ENCODE results near the gene CASP10. TPM values are rescaled to one million over a fixed set of nuclear protein-coding genes. Genes with fewer than 3 reads are reported as not detected.

The CASP10 gene
- total RNA-seq, 1 donor from 2014 or later = 3.6 TPM

DNA sequence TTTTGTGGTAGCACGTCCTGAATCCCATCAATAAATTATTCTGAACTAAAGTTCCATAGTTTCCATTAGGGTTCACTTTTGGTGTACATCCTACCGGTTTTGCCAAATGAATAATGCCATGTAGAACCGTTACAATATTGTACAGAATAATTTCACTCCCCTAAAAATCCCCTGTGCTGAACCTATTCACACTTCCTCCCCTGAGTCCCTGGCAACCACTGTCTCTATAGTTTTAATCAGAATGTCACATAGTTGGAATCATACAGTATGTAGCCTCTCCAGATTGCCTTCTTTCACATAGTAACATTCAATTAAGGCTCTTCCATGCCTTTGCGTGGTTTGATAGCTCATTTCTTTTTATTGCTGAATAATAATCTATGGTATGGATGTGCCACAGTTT, 67.8 kb downstream of the CASP10 start:
- H3K27ac Mint-ChIP-seq = no peak overlapping the region
- H3K36me3 Mint-ChIP-seq = no peaks in the 10 kb centered on the region
- DNase-seq (ENCODE audit: extremely low spot score, unreplicated experiment) = no peak
- H3K4me1 Mint-ChIP-seq (ENCODE audit: unreplicated experiment) = no peaks in the 10 kb centered on the region
- peaks cover 7% of the 10 kb centered on the region for H3K27me3 Mint-ChIP-seq
- H3K4me3 Mint-ChIP-seq = no peak overlapping the region
- peaks cover 4% of the 10 kb centered on the region for H3K9me3 Mint-ChIP-seq
- TF ChIP-seq, protein P1, sequence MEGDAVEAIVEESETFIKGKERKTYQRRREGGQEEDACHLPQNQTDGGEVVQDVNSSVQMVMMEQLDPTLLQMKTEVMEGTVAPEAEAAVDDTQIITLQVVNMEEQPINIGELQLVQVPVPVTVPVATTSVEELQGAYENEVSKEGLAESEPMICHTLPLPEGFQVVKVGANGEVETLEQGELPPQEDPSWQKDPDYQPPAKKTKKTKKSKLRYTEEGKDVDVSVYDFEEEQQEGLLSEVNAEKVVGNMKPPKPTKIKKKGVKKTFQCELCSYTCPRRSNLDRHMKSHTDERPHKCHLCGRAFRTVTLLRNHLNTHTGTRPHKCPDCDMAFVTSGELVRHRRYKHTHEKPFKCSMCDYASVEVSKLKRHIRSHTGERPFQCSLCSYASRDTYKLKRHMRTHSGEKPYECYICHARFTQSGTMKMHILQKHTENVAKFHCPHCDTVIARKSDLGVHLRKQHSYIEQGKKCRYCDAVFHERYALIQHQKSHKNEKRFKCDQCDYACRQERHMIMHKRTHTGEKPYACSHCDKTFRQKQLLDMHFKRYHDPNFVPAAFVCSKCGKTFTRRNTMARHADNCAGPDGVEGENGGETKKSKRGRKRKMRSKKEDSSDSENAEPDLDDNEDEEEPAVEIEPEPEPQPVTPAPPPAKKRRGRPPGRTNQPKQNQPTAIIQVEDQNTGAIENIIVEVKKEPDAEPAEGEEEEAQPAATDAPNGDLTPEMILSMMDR (conservative IDR thresholded peaks at IDR 0.05) = no peak

DNA sequence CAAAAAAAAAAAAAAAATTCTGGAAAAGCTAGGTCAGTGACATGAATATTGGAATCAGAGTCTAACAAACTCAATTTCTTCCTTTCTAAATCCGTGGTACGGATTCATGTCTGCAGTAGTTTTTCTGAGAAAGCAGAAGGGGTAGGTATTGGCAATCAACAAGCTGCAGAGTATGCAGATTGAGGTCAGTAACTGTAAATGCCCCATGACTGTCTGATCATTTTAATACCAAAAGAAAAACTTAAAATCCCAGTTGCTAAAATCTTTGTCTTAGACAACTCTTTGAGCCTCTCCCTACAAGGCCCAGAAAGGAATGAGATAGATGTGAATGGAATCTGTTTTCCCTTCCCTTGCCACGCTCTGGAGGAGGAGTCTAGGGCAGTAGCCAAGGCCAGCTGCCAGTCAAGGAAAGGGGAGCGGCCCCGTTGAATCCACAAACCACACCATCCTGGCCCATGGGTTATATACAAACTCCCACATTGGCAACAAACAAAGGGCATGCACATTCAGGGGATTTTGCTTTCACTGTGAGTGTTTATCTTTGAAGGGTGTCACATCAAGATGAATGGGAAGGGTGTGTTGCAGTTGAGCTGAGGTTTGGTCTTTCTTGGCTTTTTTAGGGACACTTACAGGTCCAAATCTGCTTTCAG, 71.3 kb downstream of the CASP10 start:
- Mint-ChIP-seq H3K27ac (peak overlapping the region; percentile 59), H3K4me1 (ENCODE audit: unreplicated experiment) (peaks cover 16% of the 10 kb centered on the region), H3K4me3 (no peak overlapping the region), H3K9me3 (peaks cover 4% of the 10 kb centered on the region), H3K27me3 (peaks cover 7% of the 10 kb centered on the region), H3K36me3 (no peaks in the 10 kb centered on the region)
- TF ChIP-seq, protein P1 (conservative IDR thresholded peaks at IDR 0.05) = no peak
- DNase-seq (ENCODE audit: extremely low spot score, unreplicated experiment) = no peak

DNA sequence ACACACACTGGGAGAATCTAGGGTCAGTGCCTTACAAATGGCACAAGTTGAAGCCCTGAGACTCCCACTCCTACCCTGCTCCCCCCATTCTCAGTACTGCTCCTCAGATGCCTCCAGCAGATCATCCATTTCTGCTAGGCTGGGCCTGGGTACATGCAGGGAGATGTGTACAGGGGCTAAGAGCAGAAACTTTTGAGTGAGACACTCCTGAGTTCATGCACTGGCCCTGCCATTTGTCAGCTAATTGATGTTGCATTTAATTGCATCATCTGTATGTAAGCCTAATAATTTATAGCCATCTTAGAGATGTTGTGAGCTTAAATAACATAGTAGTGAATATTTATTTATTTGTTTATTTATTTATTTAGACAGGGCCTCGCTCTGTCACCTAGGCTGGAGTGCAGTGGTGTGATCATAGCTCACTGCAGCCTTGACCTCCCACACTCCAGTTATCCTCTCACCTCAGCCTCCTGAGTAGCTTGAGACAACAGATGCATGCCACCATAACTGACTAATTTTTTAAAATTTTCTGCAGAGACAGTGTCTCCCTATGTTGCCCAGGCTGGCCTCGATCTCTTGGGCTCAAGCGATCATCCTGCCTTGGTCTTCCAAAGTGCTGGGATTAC, 72.6 kb downstream of the CASP10 start:
- Mint-ChIP-seq H3K4me3 (no peak overlapping the region), H3K4me1 (ENCODE audit: unreplicated experiment) (peaks cover 16% of the 10 kb centered on the region), H3K27me3 (peaks cover 3% of the 10 kb centered on the region), H3K9me3 (no peaks in the 10 kb centered on the region), H3K27ac (no peak overlapping the region), H3K36me3 (no peaks in the 10 kb centered on the region)
- TF ChIP-seq, protein P1 (conservative IDR thresholded peaks at IDR 0.05) = no peak
- no peak for DNase-seq (ENCODE audit: extremely low spot score, unreplicated experiment)

DNA sequence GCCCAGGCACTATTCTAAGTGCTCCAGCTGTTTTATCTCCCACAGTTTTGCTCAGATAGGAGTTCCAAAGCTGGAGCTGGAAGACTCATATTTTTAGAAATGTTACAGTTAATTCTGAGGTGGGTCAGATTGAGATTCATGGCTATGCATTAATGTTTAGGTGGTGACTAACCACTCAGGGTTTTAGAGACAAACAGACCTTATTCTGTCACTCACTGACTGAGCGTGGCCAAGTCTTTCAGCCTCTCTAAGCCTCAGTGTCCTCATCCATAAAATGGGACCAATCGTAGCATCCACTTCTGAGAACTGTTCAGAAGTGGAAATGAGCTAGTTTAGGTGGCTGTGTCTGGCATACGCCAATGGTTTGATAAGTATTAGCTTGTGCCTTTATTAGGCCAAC, 73.1 kb downstream of the CASP10 start:
- H3K4me1 Mint-ChIP-seq (ENCODE audit: unreplicated experiment) = peaks cover 16% of the 10 kb centered on the region
- TF ChIP-seq, protein P1 (conservative IDR thresholded peaks at IDR 0.05) = no peak
- no peaks in the 10 kb centered on the region for H3K9me3 Mint-ChIP-seq
- H3K27ac Mint-ChIP-seq = no peak overlapping the region
- H3K36me3 Mint-ChIP-seq = no peaks in the 10 kb centered on the region
- H3K27me3 Mint-ChIP-seq = peaks cover 3% of the 10 kb centered on the region
- no peak for DNase-seq (ENCODE audit: extremely low spot score, unreplicated experiment)
- H3K4me3 Mint-ChIP-seq = no peak overlapping the region

DNA sequence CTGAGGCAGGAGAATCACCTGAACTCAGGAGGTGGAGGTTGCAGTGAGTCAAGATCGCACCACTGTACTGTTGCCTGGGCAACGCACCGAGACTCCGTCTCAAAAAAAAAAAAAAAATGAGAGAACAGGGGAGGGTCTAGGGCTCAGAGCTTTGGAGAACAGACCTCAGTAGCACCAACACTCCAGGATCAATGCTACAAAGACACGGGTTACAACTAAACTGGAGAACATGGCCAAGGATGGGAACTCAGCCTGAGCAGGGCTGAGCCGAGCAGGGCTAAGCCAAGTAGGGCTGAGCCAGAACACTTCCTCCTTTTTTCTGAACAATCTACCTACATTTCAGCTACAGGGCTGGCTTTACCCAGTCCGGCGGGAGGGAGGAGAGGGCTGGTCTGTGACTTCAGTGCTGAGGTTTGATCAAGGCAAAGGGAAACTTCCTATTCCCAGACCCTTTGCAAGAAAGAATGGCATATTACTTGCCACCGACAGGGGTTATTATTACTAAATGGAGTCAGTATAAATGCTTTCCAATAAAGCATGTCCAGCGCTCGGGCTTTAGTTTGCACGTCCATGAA, 74.5 kb downstream of the CASP10 start:
- Mint-ChIP-seq H3K27me3 (no peaks in the 10 kb centered on the region), H3K9me3 (no peaks in the 10 kb centered on the region), H3K36me3 (no peaks in the 10 kb centered on the region), H3K27ac (peak overlapping the region; percentile 93), H3K4me3 (peak overlapping the region; percentile 83), H3K4me1 (ENCODE audit: unreplicated experiment) (peaks cover 16% of the 10 kb centered on the region)
- TF ChIP-seq, protein P1 (conservative IDR thresholded peaks at IDR 0.05) = no peak
- DNase-seq (ENCODE audit: extremely low spot score, unreplicated experiment) = no peak
